ENCODE data around the gene HSD17B4.
"Not testable (repeated sequence)": the region's sequence is repeated elsewhere in the genome, so short reads cannot be mapped to it uniquely, and the experiment has no call there.

Gene HSD17B4

DNA sequence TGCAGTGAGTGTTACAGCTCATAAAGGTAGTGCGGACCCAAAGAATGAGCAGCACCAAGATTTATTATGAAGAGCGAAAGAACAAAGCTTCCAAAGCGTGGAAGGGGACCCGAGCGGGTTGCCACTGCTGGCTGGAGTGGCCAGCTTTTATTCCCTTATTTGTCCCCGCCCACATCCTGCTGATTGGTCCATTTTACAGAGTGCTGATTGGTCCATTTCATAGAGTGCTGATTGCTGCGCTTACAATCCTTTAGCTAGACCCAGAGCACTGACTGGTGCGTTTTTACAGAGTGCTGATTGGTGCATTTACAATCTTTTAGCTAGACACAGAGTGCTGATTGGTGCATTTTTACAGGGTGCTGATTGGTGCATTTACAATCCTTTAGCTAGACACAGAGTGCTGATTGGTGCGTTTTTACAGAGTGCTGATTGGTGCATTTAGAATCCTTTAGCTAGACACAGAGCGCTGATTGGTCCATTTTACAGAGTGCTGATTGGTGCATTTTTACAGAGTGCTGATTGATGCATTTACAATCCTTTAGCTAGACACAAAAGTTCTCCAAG lies 19.5 kb upstream of the HSD17B4 start:
- DNase-seq: not testable (repeated sequence)

DNA sequence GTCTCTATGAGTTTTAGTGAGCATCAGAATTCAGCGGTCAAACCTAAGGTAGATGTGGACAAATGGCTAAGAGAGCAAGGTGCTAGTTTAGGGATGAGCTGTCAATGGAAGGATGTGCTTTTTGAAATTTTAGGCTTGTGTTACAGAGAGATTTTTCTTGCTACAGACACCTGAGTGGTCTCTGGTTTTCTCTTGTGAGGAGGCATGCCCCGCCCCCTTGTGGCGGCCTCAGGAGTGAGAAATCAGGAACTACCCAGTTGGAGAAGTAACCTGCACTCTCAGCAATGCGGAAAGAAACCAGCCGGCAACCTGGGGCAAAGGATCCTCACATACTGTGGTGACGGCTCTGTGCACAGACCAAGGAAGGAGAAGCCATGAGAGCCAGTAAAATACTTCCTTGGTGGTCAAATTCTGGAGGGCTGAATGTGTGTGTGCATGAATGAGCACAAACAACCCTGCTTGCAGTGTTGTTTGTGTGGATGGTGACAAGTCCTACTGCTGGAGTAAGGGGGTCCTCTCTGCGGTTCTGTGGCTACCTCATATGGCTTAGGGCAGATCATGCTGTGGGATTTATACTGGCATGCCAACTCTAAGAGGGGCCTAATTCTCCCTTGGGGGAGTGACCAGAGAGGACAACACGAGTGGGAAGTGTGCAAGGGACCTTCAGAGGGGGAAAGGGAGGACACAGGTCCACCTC lies 16.7 kb upstream of the HSD17B4 start:
- DNase-seq: no peak

- DNase-seq: not testable (repeated sequence)
Measured at GRCh38 chr5:119437785-119438586, 14.3 kb upstream of the HSD17B4 start.

DNA sequence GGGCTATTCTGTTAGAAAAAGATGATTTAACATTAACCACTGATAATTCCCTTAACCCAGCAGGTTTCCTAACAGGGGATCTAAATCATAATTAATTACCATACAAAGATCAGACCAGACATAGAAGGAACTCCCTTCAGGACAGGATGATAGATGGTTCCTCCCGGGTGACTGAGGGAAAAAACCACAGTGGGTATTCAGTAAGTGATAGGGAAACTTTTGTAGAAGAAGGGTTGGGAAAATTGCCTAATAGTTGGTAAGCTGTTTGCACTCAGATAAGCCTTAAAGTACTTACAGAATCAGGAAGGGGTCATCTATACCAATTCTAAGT lies 13.7 kb upstream of the HSD17B4 start:
- DNase-seq: not testable (repeated sequence)

DNA sequence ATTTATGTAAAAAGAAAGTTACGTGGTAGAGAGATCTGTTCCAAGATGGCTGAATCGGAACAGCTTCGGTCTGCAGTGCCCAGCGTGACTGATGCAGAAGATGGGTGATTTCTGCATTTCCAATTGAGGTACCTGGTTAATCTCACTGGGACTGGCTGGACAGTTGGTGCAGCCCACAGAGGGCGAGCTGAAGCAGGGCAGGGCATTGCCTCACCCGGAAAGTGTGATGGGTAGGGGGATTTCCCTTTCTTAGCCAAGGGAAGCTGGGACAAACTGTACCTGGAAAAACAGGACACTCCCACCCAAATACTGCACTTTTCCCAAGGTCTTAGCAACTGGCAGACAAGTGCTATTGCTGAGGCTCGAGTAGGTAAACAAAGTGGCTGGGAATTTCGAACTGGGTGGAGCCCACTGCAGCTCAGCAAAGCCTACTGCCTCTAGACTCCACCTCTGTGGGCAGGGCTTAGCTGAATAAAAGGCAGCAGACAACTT lies 13.1 kb upstream of the HSD17B4 start:
- no peak for DNase-seq

- DNase-seq: not testable (repeated sequence)
Measured at GRCh38 chr5:119439632-119440031, 12.7 kb upstream of the HSD17B4 start.

GRCh38 chr5:119444643-119445042 lies 7.7 kb upstream of the HSD17B4 start:
- not testable (repeated sequence) for DNase-seq

- no peak for DNase-seq
Measured at GRCh38 chr5:119445544-119445943, 6.8 kb upstream of the HSD17B4 start.

- DNase-seq: no peak
Measured at GRCh38 chr5:119449882-119450281, 2.4 kb upstream of the HSD17B4 start.

GRCh38 chr5:119450627-119451026 lies 1.7 kb upstream of the HSD17B4 start:
- DNase-seq: not testable (repeated sequence)

DNA sequence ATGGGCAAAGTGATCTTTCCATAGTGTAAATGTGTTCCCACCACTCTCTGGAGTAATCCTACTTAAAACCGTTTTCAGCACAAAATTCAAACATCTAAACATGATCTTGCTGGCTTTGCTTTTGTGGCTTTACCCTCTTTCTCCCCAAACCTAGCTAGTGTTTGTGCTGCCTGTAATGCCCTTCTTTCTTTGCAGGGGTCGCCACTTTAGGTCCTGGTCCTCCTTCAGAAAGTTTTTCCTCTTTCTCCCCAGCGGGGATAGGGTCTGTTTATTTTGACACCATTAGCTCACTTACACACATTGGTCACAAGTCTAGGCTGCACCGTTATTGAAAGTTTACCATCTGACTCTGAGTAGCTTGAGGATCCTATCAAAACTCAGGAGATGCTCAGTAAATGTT lies 736 bp upstream of the HSD17B4 start:
- DNase-seq: no peak

DNA sequence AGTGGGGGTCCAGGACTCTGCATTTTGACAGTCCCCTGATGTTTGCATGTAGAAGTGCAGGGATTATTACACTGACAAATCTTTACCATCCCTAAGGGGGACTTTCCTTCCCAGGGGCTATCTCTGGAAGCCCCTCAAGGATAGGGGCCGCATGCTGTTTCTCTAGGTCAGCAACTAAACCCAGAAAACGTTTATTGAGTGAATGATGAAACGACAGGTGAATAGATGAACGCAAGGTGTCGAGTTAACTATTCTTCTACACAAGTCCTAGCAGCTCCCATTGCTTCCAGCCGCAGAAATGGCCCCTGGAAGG lies 281 bp upstream of the HSD17B4 start:
- no peak for DNase-seq

- no peak for DNase-seq
Measured at GRCh38 chr5:119453040-119453373, 710 bp downstream of the HSD17B4 start.

DNA sequence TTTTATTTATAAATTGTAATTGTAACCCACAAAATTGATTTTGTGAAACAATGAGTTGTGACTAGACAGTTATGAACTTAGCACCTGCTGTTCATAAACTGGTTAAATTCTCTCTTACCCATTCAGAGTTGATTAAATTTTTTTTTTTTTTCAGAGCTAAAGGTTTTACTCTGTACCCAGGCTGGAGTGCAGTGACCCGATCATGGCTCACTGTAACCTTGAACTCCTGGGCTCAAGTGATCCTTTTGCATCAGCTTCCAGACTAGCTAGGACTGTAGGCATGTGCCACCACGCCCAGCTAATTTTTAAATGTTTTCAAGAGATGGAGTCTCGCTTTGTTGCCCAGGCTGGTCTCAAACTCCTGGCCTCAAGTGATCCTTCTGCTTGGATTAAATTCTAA lies 1.9 kb downstream of the HSD17B4 start:
- no peak for DNase-seq

DNA sequence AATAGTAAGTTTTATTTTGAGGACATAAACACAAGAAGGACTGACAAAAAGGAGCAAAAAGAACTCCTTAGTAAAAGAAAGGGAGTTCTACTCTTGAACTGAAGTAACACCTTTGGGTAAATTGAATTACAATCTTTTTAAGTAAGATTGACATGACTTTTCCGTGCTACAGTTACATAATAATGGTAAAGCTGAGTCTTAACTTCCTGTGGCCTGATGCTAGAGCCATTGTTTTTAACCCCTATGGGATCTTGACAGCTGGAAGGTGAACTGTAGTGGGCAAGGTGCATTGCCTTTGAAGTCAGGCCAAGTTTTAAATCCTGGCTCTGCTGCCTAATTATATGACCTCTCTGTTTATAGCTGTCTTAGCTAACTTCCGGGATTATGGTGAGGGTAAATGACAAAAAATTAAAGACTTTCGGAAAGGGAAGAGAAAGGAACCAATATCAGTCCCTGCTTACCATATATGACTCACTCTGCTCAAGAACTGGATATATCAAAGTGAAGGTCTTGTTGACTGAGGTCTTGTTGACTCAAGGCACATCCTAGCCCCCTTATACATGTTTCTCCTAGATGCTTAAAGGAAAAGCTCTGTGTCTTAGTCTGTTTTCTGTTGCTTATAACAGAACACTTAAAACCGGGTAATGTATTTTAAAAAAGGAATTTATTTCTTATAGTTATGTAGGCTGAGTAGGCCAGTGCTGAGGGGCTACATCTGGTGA lies 6.8 kb downstream of the HSD17B4 start:
- DNase-seq: no peak

- DNase-seq: no peak
Measured at GRCh38 chr5:119465640-119466039, 13.3 kb downstream of the HSD17B4 start.

DNA sequence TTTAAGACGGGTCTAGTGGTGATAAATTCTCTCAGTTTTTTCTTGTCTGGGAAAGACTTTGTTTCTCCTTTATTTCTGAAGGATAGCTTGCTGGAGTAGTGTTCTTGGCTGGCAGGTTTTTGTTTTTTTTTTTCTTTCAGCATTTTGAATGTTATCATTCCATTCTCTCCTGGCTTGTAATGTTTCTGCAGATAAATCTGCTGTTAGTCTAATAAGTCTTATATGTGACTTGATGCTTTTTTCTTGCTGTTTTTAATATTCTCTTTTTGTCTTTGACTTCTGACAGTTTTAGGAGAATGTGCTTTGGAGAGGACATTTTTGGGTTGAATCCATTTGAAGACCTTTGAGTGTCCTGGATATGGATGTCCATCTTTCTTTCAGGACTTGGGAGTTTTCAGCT lies 16.0 kb downstream of the HSD17B4 start:
- DNase-seq: no peak

- no peak for DNase-seq
Measured at GRCh38 chr5:119470105-119470763, 17.9 kb downstream of the HSD17B4 start.

- DNase-seq: peak; percentile 11
Measured at GRCh38 chr5:119470851-119471451, 18.7 kb downstream of the HSD17B4 start.

DNA sequence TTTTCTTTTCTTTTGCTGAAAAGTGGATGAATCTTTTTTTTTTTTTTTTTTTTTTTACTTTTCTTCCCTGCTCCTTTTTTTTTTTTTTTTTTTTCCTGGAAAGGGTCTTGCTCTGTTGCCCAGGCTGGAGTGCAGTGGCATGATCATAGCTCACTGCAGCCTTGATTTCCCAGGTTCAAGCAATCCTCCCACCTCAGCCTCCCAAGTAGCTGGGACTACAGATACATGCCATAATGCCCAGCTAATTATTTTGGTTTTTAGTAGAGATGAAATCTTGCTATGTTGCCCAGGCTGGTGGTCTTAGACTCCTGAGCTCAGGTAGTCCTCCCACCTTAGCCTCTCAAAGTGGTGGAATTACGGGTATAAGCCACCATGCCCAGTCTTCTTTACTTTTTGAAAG lies 20.9 kb downstream of the HSD17B4 start:
- no peak for DNase-seq

- DNase-seq: no peak
Measured at GRCh38 chr5:119476341-119476740, 24.0 kb downstream of the HSD17B4 start.

- DNase-seq: no peak
Measured at GRCh38 chr5:119478781-119479180, 26.5 kb downstream of the HSD17B4 start.

DNA sequence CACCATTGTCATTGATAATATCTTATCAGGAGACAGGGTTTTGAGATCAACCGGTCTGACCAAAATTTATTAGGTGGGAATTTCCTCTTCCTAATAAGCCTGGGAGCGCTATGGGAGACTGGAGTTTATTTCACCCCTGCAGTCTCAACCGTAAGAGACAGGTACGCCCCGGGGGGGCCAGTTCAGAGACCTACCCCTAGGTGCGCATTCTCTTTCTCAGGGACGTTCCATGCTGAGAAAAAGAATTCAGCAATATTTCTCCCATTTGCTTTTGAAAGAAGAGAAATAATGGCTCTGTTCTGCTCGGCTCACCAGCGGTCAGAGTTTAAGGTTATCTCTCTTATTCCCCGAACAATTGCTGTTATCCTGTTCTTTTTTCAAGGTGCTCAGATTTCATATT lies 28.3 kb downstream of the HSD17B4 start:
- DNase-seq: not testable (repeated sequence)
